HepG2 (cell line): ENCODE data around the gene MTMR10. TPM values are rescaled to one million over a fixed set of nuclear protein-coding genes. Genes with fewer than 3 reads are reported as not detected.

ENCODE experiments used
- ATAC-seq: fragments of 200-7000 bp; cut with Tn5 transposase; 3 replicates; pipeline ENCODE4 v1.9.1; 2020; ENCODE audit warnings: mild to moderate bottlenecking, moderate library complexity
- BruUV-seq: library from RNA; stranded (reverse); fragments of 400-500 nt; replicated peaks from 2 replicates; lab custom pipeline; 2021; lab: Mats Ljungman, UMichigan
- CTCF ChIA-PET: fragments of 300-600 bp; formaldehyde crosslinking; extraction: SDS; loops from one replicate; lab custom pipeline; 2021; ENCODE audit warnings: low total read pairs, inconsistent platforms, low intra/inter-chr PET ratio; lab: Yijun Ruan, JAX
- POLR2A ChIA-PET: fragments of 350-600 bp; sonication (Branson Sonifier 250); formaldehyde crosslinking; loops from one replicate; lab custom pipeline; 2020; ENCODE audit warnings: antibody characterized with exemption, inconsistent platforms; lab: Yijun Ruan, JAX
- DNase-seq: peaks from one replicate; pipeline ENCODE4 v3.0.0-alpha.2; 2015; ENCODE audit warnings: low spot score
- FAIRE-seq: peaks from 3 replicates; lab custom pipeline; 2011; peaks lifted over from hg19 to GRCh38; lab: Jason Lieb, UNC
- H2AFZ ChIP-seq: one replicate; pipeline ENCODE4 v1.6.1; 2011; ENCODE audit warnings: low read length, inconsistent platforms
- H3K27ac ChIP-seq: fragments of 300-600 bp; 3 replicates; pipeline ENCODE4 v1.8.0; 2011; ENCODE audit warnings: mixed run types, mild to moderate bottlenecking, mixed read lengths, low read length, inconsistent platforms; ENCODE audit not compliant: insufficient read depth; ENCODE audit errors: extremely low read length
- H3K27me3 ChIP-seq, 2 experiments: fragments of 200-600 bp in 1 of 2; 2 replicates in 1 of 2; 3 replicates in 1 of 2; pipeline versions ENCODE4 v1.6.0 to v1.8.0; 2011; ENCODE audit warnings: low read length in 2 of 2, mild to moderate bottlenecking in 2 of 2, moderate library complexity in 2 of 2, inconsistent platforms in 1 of 2; ENCODE audit not compliant: insufficient read depth in 2 of 2, control insufficient read depth in 1 of 2
- H3K36me3 ChIP-seq, 2 experiments: fragments of 200-600 bp in 1 of 2; replicated peaks in 1 of 2; 2 replicates in 1 of 2; 3 replicates in 1 of 2; pipeline versions ENCODE4 v1.5.1 to v1.8.0; 2011; ENCODE audit warnings: low read length in 2 of 2, inconsistent platforms in 1 of 2; ENCODE audit not compliant: insufficient read depth in 2 of 2, control insufficient read depth in 1 of 2
- H3K4me1 ChIP-seq: 2 replicates; pipeline ENCODE4 v1.5.1; 2012; ENCODE audit warnings: low read length, inconsistent platforms; ENCODE audit not compliant: insufficient read depth
- H3K4me2 ChIP-seq: 2 replicates; pipeline ENCODE4 v1.6.0; 2011; ENCODE audit warnings: low read depth, low read length, inconsistent platforms
- H3K4me3 ChIP-seq, 3 experiments: fragments of 200-600 bp in 1 of 3; sonication (generic), shearing (Covaris generic) in 1 of 3; replicated peaks in 1 of 3; 2 replicates each; pipeline ENCODE4 v1.5.1; 2011 to 2016; ENCODE audit warnings: low read length in 3 of 3, inconsistent platforms in 2 of 3, low read depth in 2 of 3, mild to moderate bottlenecking in 2 of 3, control low read depth in 1 of 3, mixed read lengths in 1 of 3; ENCODE audit not compliant: insufficient read depth in 1 of 3
- H3K79me2 ChIP-seq: one replicate; pipeline ENCODE4 v1.6.1; 2011; ENCODE audit warnings: low read length, inconsistent platforms; ENCODE audit not compliant: insufficient read depth
- H3K9ac ChIP-seq: 2 replicates; pipeline ENCODE4 v1.6.0; 2011; ENCODE audit warnings: mild to moderate bottlenecking, low read depth, low read length, inconsistent platforms; ENCODE audit not compliant: insufficient read depth
- H3K9me3 ChIP-seq: 2 replicates; pipeline ENCODE4 v1.5.1; 2012; ENCODE audit warnings: mild to moderate bottlenecking, low read length
- H4K20me1 ChIP-seq: 2 replicates; pipeline ENCODE4 v1.6.0; 2011; ENCODE audit warnings: inconsistent platforms, mild to moderate bottlenecking, low read length, moderate library complexity; ENCODE audit not compliant: insufficient read depth
- FOXP1 ChIP-seq, 2 experiments: fragments of 450-650 bp in 1 of 2; IDR thresholded peaks; 2 replicates each; pipeline ENCODE4 v1.6.1; 2017 to 2018; ENCODE audit warnings: antibody characterized with exemption in 1 of 2
- GABPA ChIP-seq, 2 experiments: IDR thresholded peaks; 2 replicates each; pipeline ENCODE4 v1.6.1; 2011 to 2016; ENCODE audit warnings: low read depth in 2 of 2, low read length in 1 of 2, missing biosample characterization in 1 of 2, missing genetic modification characterization in 1 of 2
- NR1H2 ChIP-seq: sonication (generic); formaldehyde crosslinking; IDR thresholded peaks from 2 replicates; pipeline ENCODE4 v1.8.1; 2022; ENCODE audit warnings: low read depth, missing genetic modification reagents, borderline replicate concordance
- PHB2 ChIP-seq: fragments of 450-650 bp; IDR thresholded peaks from 2 replicates; pipeline ENCODE4 v1.6.1; 2018; ENCODE audit not compliant: partially characterized antibody
- ZNF34 ChIP-seq: sonication (generic); formaldehyde crosslinking; IDR thresholded peaks from 2 replicates; pipeline ENCODE4 v1.4.0; 2020; ENCODE audit warnings: mild to moderate bottlenecking, missing genetic modification reagents, borderline replicate concordance
- ZNF607 ChIP-seq: sonication (generic); formaldehyde crosslinking; IDR thresholded peaks from 2 replicates; pipeline ENCODE4 v1.5.1; 2020; ENCODE audit warnings: missing genetic modification reagents, mild to moderate bottlenecking, borderline replicate concordance
- ZNF616 ChIP-seq: sonication (generic); formaldehyde crosslinking; IDR thresholded peaks from 2 replicates; pipeline ENCODE4 v1.5.0; 2020; ENCODE audit warnings: low read depth, mild to moderate bottlenecking, missing genetic modification reagents
- WGBS: methylation state at CpG from one replicate; pipeline ENCODE4 v1.1.6; 2017; ENCODE audit warnings: low lambda C conversion rate; 5-methylcytosine and 5-hydroxymethylcytosine counted together
- in situ Hi-C: cut with HindIII; loops from 2 replicates; pipeline ENCODE4 v1.10.0; 2017; ENCODE audit warnings: low pct_unique_long_range_greater_than_20kb; ENCODE audit not compliant: extremely low pct_ligation_motif_present
- intact Hi-C: fragments of 100-400 bp; cut with micrococcal nuclease; formaldehyde crosslinking; loops from one replicate; pipeline ENCODE4 v1.10.0; 2022; ENCODE audit not compliant: unreplicated experiment
- polyA plus RNA-seq, 8 experiments: library from polyadenylated mRNA; depleted of rRNA in 3 of 8; stranded (reverse) in 7 of 8; unstranded in 1 of 8; fragments of >200 nt; fragmentation: Illumina TruSeq in 4 of 8; extraction: Trizol in 4 of 8; gene quantifications; 2 replicates each; pipeline versions ENCODE4 v1.2.1 to v1.2.3, GENCODE V29; 2011 to 2016; ENCODE audit warnings: low read depth in 4 of 8, missing spikeins in 1 of 8, mixed read lengths in 1 of 8; ENCODE audit not compliant: insufficient read depth in 1 of 8
- total RNA-seq, 5 experiments: library from RNA; depleted of rRNA; stranded (reverse); fragments of >200 nt; fragmentation: Illumina TruSeq; extraction: Trizol; gene quantifications; 2 replicates each; pipeline ENCODE4 v1.2.3, GENCODE V29; 2016; ENCODE audit warnings: low read depth in 1 of 5
- TF ChIP-seq, protein P1 (sequence below): sonication (generic); formaldehyde crosslinking; IDR thresholded peaks from 2 replicates; pipeline ENCODE4 v1.4.0; 2020; ENCODE audit warnings: mild to moderate bottlenecking, low read depth, missing genetic modification reagents

MTMR10 gene
- total and polyA plus RNA-seq, 2 of the 13 experiments (the other 11 are each of a cell fraction or from before 2014, with no cell fraction given), result 10.2 to 17.4 TPM

DNA sequence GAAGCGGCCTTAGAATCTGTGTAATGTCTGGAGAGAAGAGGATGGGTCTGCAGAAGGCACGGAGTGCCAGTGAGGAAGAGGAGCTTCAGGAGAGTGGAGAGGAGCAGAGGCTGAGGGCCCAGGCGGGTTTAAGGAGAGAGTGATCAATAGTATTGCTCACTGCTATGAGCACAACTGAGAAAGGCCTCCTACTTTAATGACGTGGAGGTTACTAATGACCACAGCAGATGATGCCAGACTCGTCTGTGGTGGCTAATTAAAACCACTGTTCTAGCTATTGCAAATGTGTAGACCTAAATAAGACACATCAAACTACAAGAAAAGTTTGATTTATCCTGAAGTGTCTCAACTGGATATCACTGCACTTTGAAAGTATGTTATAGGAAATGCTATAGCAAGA lies 33.2 kb downstream of the MTMR10 start:
- DNase-seq (no peak), ATAC-seq (no peak)
- no TSS peak for BruUV-seq
- CTCF ChIA-PET, result no interaction called here
- H3K9ac ChIP-seq, result no peak overlapping the region
- no peak overlapping the region for H3K4me2 ChIP-seq
- POLR2A ChIA-PET, result no interaction called here
- no peaks in the 10 kb centered on the region for H3K4me1 ChIP-seq
- TF ChIP-seq PHB2, result no peak
- TF ChIP-seq ZNF34 (CRISPR knock-in tag), result no peak
- TF ChIP-seq NR1H2 (CRISPR knock-in tag), result no peak
- no peak for TF ChIP-seq ZNF616
- no peak for TF ChIP-seq GABPA (IDR thresholded peaks at IDR 0.05; ENCODE audit: low read depth, low read length)
- no peak for TF ChIP-seq GABPA (CRISPR knock-in tag; IDR thresholded peaks at IDR 0.05; ENCODE audit: low read depth)
- TF ChIP-seq FOXP1 (IDR thresholded peaks at IDR 0.05), result no peak
- TF ChIP-seq FOXP1 (CRISPR knock-in tag; IDR thresholded peaks at IDR 0.05), result no peak
- no peak for TF ChIP-seq ZNF607 (CRISPR knock-in tag)
- TF ChIP-seq, protein P1, sequence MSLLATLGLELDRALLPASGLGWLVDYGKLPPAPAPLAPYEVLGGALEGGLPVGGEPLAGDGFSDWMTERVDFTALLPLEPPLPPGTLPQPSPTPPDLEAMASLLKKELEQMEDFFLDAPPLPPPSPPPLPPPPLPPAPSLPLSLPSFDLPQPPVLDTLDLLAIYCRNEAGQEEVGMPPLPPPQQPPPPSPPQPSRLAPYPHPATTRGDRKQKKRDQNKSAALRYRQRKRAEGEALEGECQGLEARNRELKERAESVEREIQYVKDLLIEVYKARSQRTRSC, result no peak
- TF ChIP-seq, all 625 proteins: peak for 0
- Histone ChIP-seq H3K9me3 (no peaks in the 10 kb centered on the region), H3K4me3 (no peak overlapping the region), H3K79me2 (no peaks in the 10 kb centered on the region), H2AFZ (no peak overlapping the region), H4K20me1 (no peaks in the 10 kb centered on the region), H3K36me3 (peaks cover 32 to 78% of the 10 kb centered on the region in 2 experiments), H3K27me3 (no peaks in the 10 kb centered on the region), H3K27ac (no peak overlapping the region)
- FAIRE-seq, result no peak
- 100% methylated on average over 5 of the region's 5 CpGs for WGBS
- intact Hi-C loops (no loop called here), in situ Hi-C loops (no loop called here)
